OCI-M2 (cell line): Measurements from ENCODE around the gene DIP2B.
"Not testable (repeated sequence)": the region's sequence is repeated elsewhere in the genome, so short reads cannot be mapped to it uniquely, and the experiment has no call there.

Source experiments
- DNase-seq: peaks from one replicate; lab custom pipeline; 2025; ENCODE audit not compliant: unreplicated experiment; lab: John Stamatoyannopoulos, UW

The DIP2B gene

DNA sequence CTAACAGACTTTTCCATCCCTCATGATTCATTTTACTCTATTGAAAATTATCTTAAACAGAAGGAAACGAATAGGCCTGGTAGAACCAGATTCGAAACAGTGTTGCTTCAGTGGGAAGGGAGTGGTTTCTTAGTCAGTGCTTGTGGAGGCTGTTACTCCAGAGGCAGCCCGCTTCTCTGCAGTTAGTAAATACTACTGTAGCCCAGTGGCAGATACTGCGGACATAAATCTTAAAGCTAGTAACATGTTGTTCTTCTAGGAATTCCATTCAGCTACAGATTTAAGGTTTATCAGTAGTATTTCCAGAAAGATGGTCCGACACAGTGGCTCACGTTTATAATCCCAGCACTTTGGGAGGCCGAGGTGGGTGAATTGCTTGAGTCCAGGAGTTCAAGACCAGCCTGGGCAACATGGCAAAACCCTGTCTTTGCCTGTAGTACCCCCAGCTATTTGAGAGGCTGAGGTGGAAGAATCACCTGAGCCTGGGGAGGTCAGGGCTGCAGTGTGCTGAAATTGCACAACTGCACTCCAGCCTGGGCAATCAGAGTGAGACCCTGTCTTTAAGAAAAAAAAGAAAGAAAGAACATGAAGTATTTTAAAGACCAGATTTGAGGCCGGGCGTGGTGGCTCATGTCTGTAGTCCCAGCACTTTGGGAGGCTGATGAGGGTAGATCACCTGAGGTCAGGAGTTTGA, 45.9 kb downstream of the DIP2B start:
- DNase-seq, result peak; percentile 18

- DNase-seq, result no peak
Measured at GRCh38 chr12:50551866-50552265, 47.1 kb downstream of the DIP2B start.

DNA sequence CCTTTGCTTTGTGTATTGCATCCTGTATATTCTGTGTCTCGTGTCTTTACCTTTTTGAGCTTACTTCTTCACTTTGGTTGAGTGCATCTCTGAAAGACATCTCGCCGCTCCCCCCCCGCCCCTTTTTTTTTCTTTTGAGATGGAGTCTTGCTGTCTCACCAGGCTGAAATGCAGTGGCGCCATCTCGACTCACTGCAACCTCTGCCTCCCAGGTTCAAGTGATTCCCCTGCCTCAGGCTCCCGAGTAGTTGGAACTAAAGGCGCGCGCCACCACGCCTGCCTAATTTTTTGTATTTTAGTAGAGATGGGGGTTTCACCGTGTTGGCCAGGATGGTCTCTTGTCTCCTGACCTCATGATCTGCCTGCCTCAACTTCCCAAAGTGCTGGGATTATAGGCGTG, 49.9 kb downstream of the DIP2B start:
- no peak for DNase-seq

DNA sequence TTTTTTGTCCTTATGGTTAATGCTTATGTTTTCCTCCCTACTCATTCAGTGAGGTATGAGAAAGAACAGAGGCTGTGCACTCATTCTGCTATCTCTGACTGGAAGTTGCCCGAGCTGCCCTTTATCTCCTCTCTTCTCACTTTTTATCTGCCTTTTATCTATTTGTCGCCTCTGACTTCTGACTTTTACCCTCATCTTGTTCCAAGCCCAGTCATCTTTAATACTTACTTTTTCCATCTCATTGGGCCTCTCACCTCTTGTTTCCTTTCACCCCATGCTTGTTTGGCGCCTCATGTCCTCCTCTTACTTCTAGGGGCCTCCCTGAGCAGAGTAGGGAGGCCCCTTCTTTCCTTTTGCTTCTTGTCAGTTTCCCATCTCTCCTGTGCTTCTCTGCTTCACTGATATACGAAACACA, 50.7 kb downstream of the DIP2B start:
- DNase-seq, result no peak

DNA sequence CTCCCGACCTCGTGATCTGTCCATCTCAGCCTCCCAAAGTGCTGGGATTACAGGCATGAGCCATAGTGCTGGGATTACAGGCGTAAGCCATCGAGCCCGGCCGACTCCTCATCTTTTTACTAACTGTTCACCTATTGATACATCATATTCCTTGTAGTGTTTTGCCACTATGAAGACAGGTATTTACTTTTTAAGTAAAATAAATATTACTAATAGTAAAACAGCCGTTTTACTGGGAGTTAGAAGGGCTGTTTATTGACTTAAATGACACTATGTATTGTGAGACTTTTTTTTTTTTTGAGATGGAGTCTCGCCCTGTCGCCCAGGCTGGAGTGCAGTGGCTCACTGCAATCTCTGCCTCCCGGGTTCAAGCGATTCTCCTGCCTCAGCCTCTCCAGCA, 51.5 kb downstream of the DIP2B start:
- DNase-seq, result no peak

GRCh38 chr12:50556796-50557195, 52.0 kb downstream of the DIP2B start:
- not testable (repeated sequence) for DNase-seq

- DNase-seq, result no peak
Measured at GRCh38 chr12:50557421-50557820, 52.6 kb downstream of the DIP2B start.

GRCh38 chr12:50558970-50559369, 54.2 kb downstream of the DIP2B start:
- no peak for DNase-seq

DNA sequence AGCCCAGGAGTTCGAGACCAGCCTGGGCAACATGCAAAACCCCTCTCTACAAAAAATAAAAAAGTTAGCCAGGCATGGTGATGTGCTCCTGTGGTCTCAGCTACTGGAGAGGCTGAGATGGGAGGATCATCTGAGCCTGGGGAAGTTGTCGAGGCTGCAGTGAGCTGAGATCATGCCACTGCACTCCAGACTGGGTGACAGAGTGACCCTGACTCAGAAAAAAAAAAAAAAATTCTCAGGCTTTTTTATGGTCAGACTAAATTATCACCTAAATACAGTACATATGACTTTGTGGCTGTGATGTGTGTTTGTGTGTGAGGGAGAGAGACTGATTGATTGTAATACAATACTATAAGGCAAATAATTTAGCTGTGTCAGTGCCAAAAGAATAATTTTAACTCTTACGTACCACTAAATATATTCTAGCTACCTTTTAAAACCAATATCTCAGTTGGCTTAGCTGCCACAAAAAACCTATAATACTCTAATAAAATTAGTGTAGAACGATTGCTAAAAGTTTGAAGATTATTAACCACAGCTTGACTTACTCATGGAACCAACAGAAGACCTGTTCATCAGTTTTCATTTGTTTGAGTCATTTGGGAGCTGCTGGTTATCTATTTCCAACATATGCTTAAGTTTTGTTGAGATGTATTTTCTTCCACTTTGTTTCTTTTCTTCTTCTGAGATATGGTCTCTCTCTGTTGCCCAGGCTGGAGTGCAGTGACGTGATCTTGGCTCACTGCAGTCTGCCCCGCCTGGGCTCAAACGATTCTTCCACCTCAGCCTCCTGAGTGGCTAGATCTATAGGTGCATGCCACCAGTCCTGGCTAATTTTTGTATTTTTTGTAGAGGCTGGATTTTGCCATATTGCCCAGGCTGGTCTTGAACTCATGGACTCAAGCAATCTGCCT, 58.0 kb downstream of the DIP2B start:
- peak; percentile 43 for DNase-seq

GRCh38 chr12:50563434-50563787, 58.6 kb downstream of the DIP2B start:
- DNase-seq, result no peak

- DNase-seq, result no peak
Measured at GRCh38 chr12:50564237-50564947, 59.6 kb downstream of the DIP2B start.

GRCh38 chr12:50564948-50565297, 60.1 kb downstream of the DIP2B start:
- DNase-seq, result no peak

DNA sequence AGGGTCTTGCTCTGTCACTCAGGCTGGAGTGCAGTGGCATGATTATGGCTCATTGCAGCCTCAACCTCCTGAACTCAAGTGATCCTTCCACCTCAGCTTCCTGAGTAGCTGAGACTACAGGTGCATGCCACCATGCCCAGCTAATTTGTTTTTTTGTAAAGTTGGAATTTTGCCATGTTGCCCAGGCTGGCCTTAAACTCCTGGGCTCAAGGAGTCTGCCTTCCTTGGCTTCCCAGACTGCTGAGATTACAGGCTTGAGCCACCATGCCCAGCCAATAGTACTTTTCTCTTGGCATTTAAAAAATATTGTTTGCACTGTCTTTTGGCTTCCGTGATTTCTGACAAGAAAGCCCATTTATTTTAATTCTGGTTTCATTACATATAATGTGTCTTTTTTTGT, 61.3 kb downstream of the DIP2B start:
- DNase-seq, result no peak

GRCh38 chr12:50567926-50568325, 63.1 kb downstream of the DIP2B start:
- DNase-seq, result no peak

DNA sequence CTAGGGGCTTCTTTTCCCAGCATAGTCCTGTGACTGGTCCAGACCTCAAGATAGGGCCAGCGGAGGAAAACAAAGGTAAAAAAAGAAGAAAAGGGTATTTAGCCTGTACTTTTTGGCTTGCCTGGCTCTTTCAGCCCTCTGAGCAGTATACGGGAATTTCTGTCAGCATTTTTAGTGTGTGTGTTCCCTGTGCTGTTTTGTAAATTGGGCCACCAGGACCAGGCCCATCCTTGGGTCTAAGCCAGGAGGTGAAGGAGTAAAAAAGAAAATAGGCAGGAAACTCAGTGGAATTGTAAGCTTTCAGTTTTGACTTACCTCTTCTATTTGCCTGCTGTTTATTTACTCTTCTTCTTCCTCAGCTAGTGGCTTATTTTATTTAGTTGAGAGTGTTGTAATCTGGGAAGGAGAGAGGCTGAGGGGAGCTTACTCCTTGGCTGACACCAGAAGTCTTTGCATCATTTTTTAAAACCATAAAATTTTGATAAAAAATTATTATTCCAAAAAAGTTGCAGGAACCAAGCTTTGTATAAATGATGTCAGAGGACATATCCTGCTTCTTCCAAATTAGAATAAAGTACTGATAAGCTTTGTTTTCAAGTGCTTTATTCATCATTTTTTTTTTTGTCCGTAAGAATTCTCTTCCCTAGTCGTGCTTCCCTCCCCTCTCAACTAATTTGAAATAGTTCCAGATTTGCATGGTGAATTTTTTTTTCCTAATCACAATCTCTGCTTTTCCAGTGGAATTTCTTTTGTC, 63.7 kb downstream of the DIP2B start:
- DNase-seq, result no peak

DNA sequence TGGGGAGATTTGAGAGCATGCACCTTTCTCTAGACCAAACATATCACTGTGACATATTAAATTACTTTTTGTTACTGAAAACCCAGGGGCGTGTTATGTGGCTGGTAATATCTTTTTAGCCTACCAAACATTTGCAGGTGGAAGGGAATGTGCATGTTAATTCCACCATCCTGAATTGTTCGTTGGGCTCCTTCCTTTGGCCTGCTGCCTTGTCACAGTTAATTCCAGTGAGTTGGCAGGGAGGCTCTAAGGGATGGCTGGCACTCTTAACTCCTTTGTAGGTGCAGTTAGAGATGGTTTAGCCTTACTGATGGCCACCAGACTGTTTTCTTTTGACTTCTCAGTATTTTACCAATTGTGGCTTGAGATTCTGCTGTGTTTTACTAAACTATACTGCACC, 64.5 kb downstream of the DIP2B start:
- DNase-seq, result no peak

- DNase-seq, result no peak
Measured at GRCh38 chr12:50569876-50570275, 65.1 kb downstream of the DIP2B start.

DNA sequence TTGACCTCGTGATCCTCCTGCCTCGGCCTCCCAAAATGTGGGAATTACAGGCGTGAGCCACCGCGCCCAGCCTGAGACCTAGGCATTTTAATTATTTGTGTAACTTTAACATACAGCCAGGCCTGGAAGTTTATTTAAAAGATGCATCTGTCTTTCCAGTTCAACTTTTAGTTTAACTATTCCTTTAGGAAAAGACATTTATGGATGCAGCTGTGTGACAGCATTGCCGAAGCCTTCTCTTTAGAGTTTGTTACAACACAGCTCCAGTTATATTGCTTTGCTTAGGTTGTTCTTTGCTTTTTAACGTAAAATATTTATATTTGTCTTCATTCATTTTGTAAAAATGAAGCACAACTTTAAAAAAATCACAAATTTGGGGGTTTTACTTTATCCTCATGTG, 67.0 kb downstream of the DIP2B start:
- DNase-seq, result no peak

- no peak for DNase-seq
Measured at GRCh38 chr12:50572287-50572686, 67.5 kb downstream of the DIP2B start.

- no peak for DNase-seq
Measured at GRCh38 chr12:50572760-50573159, 68.0 kb downstream of the DIP2B start.

DNA sequence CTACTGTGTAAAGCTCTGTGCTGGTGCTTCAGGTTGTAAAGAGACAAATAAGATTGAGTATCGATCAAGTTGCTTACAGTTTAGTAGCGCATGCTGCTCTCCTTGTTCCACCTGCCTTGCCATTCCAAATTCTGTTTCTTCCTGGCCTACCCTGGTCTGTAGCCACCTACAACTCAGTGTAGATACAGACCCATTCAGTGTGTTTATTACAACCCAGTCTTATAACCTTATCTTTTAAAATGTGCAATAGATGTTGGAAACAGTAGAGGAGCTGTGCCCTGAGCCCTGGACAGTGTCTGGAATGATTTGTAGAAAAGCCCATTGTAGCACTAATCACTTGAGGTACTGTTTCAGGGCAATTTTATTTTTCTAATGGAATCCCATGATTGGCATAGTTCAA, 68.5 kb downstream of the DIP2B start:
- no peak for DNase-seq
